GM12872 (cell line): Measurements from ENCODE around the gene CSRNP3.

Source experiments
- TF ChIP-seq, protein P1 (sequence below): IDR thresholded peaks from 3 replicates; pipeline ENCODE4 v1.5.1; 2011; ENCODE audit warnings: low read depth, mild to moderate bottlenecking, low read length, moderate library complexity; ENCODE audit not compliant: insufficient read depth

CSRNP3 gene

DNA sequence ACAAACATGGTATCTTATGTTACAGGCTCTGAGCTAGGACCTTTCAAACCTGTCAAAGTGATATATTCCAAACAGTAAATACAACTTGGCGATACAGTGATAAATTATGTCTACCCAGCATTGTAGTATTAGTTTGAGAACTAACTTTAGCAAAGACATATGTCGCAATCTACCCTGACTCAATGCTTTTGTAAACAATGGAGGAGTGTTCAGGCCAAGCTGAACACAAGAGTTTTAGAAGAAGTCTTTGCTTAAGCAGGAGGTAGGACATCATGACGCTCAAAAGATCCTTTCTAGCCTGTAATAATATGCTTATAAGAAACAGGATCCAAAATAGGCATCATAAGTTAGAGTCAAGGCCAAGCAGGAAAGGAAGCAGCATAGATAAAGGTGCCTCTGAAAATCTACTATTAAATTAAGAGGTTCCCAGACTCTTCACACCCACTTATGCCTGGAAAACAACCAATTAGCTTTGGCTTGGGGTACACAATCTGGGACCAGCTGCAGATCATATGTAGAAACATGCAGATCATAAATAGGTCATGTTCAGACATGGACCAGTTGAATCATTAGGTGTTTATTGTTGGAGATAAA, 132.5 kb downstream of the CSRNP3 start:
- TF ChIP-seq, protein P1, sequence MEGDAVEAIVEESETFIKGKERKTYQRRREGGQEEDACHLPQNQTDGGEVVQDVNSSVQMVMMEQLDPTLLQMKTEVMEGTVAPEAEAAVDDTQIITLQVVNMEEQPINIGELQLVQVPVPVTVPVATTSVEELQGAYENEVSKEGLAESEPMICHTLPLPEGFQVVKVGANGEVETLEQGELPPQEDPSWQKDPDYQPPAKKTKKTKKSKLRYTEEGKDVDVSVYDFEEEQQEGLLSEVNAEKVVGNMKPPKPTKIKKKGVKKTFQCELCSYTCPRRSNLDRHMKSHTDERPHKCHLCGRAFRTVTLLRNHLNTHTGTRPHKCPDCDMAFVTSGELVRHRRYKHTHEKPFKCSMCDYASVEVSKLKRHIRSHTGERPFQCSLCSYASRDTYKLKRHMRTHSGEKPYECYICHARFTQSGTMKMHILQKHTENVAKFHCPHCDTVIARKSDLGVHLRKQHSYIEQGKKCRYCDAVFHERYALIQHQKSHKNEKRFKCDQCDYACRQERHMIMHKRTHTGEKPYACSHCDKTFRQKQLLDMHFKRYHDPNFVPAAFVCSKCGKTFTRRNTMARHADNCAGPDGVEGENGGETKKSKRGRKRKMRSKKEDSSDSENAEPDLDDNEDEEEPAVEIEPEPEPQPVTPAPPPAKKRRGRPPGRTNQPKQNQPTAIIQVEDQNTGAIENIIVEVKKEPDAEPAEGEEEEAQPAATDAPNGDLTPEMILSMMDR = no peak

DNA sequence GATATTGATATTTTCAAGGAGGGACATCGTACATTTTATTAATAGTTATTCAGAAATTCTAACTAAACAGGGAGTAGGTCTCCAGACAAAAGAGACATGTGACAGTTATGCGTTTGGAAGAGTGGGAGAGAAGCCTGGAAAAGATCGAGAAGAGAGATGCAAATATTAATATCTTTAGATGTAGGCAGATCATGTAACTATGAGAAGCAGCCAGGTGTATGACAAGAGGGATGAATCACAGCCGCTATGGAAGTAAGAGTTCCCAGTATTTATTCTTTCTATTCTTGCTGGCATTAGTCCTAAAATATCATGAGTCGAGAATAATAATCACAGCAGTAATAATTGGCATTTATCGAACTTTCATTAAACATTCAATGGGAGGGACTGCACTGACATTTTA, 140.2 kb downstream of the CSRNP3 start:
- TF ChIP-seq, protein P1 = no peak

DNA sequence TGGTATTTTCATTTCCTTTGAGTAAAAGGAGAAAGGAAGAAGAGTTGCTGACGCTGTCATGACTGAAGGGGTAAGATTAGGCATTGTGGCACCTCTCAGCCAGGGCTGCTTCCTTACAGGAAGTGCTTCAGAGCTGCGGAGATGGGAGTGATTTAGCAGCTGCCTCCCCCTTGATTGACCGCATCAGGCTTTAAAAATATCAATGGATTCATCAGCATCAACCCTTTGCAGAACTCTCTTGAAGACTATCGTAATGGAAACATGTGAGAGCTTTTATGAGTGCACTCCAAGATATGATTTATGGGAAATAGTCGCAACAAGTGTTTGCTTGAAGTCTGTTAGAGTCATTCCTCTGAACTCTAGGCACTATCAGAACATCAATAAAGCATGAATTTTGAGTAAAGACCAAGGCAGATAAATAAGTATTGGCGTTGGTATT, 141.1 kb downstream of the CSRNP3 start:
- TF ChIP-seq, protein P1 = no peak

DNA sequence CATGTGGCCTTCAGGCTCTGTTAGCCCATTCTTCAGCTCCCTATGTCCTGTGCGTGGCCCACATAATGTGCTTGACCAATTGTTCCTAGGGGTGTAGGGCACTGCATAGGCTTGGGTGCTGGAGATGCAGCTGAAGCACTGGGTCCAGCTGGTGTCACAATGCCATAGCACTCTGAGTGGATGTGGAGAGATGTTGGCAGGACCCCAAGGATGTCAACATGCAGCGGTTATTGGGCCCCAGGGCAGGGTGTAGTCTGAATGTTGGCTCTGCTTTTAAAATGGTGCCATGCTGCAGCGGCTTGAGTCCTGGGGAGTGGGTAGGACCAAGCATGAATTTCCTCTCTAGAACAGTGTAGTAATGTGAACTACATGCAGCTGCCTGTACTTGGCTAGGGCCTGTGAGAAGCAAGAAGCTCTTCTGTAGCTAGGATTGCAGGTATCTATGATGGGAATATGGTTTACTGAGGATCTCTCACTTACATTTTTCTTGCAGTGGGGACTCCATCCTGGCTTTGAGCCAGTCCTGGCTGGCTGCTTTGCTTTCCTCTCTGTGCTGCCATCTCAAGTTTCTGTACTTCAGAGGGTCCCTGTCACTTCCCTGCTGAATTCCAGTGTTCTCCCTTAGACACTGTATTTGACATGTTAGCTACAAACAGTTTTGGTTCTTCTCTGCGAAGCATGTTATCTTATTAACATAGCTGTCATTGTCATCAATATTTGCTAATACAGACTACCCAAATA, 148.4 kb downstream of the CSRNP3 start:
- TF ChIP-seq, protein P1 = no peak

DNA sequence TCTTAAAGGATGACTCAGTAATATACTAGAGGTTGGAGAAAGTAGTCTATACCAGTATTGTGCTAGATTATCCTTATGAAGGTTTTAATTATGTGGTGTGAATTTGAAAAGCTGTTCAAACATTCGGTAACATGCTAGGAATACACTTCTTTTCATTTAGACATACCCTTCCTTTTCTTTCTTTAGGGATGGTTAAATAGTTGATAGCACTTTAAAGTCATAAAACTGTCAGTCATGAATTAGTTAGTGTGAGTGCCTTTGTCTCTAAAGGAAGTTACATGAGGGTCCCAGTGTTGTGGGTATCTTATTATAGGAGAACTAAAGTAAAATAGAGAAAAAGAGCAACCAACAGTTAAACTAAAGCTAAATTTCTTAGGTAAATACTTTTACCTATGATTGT, 149.3 kb downstream of the CSRNP3 start:
- TF ChIP-seq, protein P1 = no peak

DNA sequence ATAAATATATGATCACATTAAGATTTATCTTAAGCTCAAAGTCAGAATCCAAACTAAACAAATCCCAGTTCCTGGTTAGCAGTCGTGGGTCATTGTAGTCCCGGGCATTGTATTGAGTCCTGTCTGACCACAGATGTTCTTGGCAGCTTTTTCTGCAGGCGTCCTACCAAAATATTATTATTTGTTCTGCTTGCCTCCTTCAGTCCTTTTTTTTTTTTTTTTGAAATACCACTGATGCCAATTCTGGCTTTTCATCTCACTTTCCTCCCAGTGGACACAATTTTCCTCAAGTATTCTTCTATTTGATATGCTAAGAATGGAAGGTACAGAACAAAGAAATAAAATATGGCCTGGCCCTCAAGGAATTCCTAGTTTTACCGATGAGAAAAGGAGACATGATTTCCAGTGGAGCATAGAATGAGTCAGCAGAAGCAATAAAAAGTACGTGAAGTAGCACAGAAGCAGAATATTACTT, 151.6 kb downstream of the CSRNP3 start:
- TF ChIP-seq, protein P1 = no peak

DNA sequence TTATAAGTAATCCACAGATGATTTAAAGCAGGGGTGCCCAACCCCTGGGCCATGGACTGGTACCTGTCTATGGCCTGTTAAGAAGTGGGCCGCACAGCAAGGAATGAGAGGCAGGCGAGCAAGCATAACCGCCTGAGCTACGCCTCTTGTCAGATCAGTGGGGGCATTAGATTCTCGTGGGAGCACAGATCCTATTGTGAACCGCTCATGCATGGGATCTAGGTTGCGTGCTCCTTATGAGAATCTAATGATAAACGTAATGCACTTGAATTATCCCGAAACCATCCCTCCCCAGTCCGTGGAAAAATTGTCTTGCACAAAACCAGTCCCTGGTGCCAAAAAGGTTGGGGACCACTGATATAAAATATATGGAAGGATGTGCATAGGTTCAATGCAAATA, 153.7 kb downstream of the CSRNP3 start:
- TF ChIP-seq, protein P1 = no peak
